DND-41 (cell line): ENCODE measurements around the gene FCRL6.

Source experiments
- ATAC-seq: fragments of 200-7000 bp; cut with Tn5 transposase; 3 replicates; pipeline ENCODE4 v1.9.1; 2021; ENCODE audit warnings: low read depth; ENCODE audit not compliant: insufficient read depth
- DNase-seq: peaks from one replicate; pipeline ENCODE4 v3.0.0-alpha.2; 2020
- H2AFZ ChIP-seq: 2 replicates; pipeline ENCODE4 v1.6.0; 2012; ENCODE audit warnings: low read depth, low read length
- H3K27ac ChIP-seq: 2 replicates; pipeline ENCODE4 v1.5.1; 2012; ENCODE audit warnings: low read length, inconsistent platforms
- H3K27me3 ChIP-seq: fragments of 200-600 bp; sonication (generic); 2 replicates; pipeline ENCODE4 v1.6.0; 2012; ENCODE audit warnings: low read length, mild to moderate bottlenecking, inconsistent platforms; ENCODE audit not compliant: insufficient read depth, poor library complexity
- H3K36me3 ChIP-seq: 2 replicates; pipeline ENCODE4 v1.5.1; 2012; ENCODE audit warnings: low read length, inconsistent platforms; ENCODE audit not compliant: insufficient read depth
- H3K4me1 ChIP-seq: 2 replicates; pipeline ENCODE4 v1.5.1; 2012; ENCODE audit warnings: mild to moderate bottlenecking, low read length; ENCODE audit not compliant: insufficient read depth
- H3K4me2 ChIP-seq: 2 replicates; pipeline ENCODE4 v1.6.0; 2012; ENCODE audit warnings: mild to moderate bottlenecking, moderate library complexity, low read length, inconsistent platforms; ENCODE audit not compliant: insufficient read depth
- H3K4me3 ChIP-seq, 2 experiments: fragments of 200-600 bp in 1 of 2; shearing (Covaris generic) in 1 of 2; 2 replicates each; pipeline ENCODE4 v1.5.1; 2012 to 2016; ENCODE audit warnings: inconsistent platforms in 2 of 2, low read length in 2 of 2, mild to moderate bottlenecking in 2 of 2, low read depth in 1 of 2, moderate library complexity in 1 of 2
- H3K79me2 ChIP-seq: 2 replicates; pipeline ENCODE4 v1.6.0; 2012; ENCODE audit warnings: low read length, inconsistent platforms; ENCODE audit not compliant: insufficient read depth
- H3K9ac ChIP-seq: 2 replicates; pipeline ENCODE4 v1.6.0; 2012; ENCODE audit warnings: low read depth, mild to moderate bottlenecking, inconsistent platforms, low read length, moderate library complexity
- H3K9me3 ChIP-seq: 2 replicates; pipeline ENCODE4 v1.5.1; 2012; ENCODE audit warnings: low read length, moderate library complexity, mild to moderate bottlenecking, inconsistent platforms; ENCODE audit not compliant: insufficient read depth, severe bottlenecking
- H4K20me1 ChIP-seq: 2 replicates; pipeline ENCODE4 v1.6.0; 2012; ENCODE audit warnings: low read length; ENCODE audit not compliant: insufficient read depth
- CTCF ChIP-seq: IDR thresholded peaks from 2 replicates; pipeline ENCODE4 v1.5.1; 2012; ENCODE audit warnings: borderline replicate concordance, low read length, moderate library complexity, mild to moderate bottlenecking; ENCODE audit not compliant: poor library complexity, severe bottlenecking; ENCODE audit errors: extremely low read depth
- EZH2 ChIP-seq: IDR thresholded peaks from 3 replicates; pipeline ENCODE4 v1.6.1; 2012; ENCODE audit warnings: borderline replicate concordance, low read depth, mild to moderate bottlenecking, moderate library complexity, low read length, inconsistent platforms; ENCODE audit not compliant: severe bottlenecking

The FCRL6 gene

GRCh38 chr1:159830722-159831121 lies 28.6 kb downstream of the FCRL6 start:
- Histone ChIP-seq H3K9me3 (no peaks in the 10 kb centered on the region), H3K27ac (no peak overlapping the region), H3K27me3 (no peaks in the 10 kb centered on the region), H3K9ac (no peak overlapping the region), H3K4me2 (no peak overlapping the region), H2AFZ (no peak overlapping the region), H3K79me2 (no peaks in the 10 kb centered on the region), H3K4me1 (peaks cover 6% of the 10 kb centered on the region), H4K20me1 (no peaks in the 10 kb centered on the region), H3K36me3 (no peaks in the 10 kb centered on the region), H3K4me3 (no peak overlapping the region)
- DNase-seq (no peak), ATAC-seq (no peak)
- TF ChIP-seq CTCF: no peak
- TF ChIP-seq EZH2: no peak

GRCh38 chr1:159831412-159832141 lies 29.4 kb downstream of the FCRL6 start:
- no peaks in the 10 kb centered on the region for H3K27me3 ChIP-seq
- no peak overlapping the region for H3K4me3 ChIP-seq
- ATAC-seq: no peak
- H3K79me2 ChIP-seq: no peaks in the 10 kb centered on the region
- H3K36me3 ChIP-seq: no peaks in the 10 kb centered on the region
- H3K4me2 ChIP-seq: no peak overlapping the region
- no peak overlapping the region for H3K27ac ChIP-seq
- DNase-seq: no peak
- H3K4me1 ChIP-seq: no peaks in the 10 kb centered on the region
- H3K9me3 ChIP-seq: no peaks in the 10 kb centered on the region
- TF ChIP-seq EZH2 (no peak), CTCF (no peak)
- H3K9ac ChIP-seq: no peak overlapping the region
- H4K20me1 ChIP-seq: no peaks in the 10 kb centered on the region
- no peak overlapping the region for H2AFZ ChIP-seq

GRCh38 chr1:159832309-159832708 lies 30.1 kb downstream of the FCRL6 start:
- ATAC-seq (no peak), DNase-seq (no peak)
- Histone ChIP-seq H3K4me3 (no peak overlapping the region), H3K4me1 (no peaks in the 10 kb centered on the region), H3K36me3 (no peaks in the 10 kb centered on the region), H3K9ac (no peak overlapping the region), H2AFZ (no peak overlapping the region), H3K27me3 (no peaks in the 10 kb centered on the region), H3K79me2 (no peaks in the 10 kb centered on the region), H4K20me1 (no peaks in the 10 kb centered on the region), H3K27ac (no peak overlapping the region), H3K4me2 (no peak overlapping the region), H3K9me3 (no peaks in the 10 kb centered on the region)
- TF ChIP-seq CTCF: no peak
- TF ChIP-seq EZH2: no peak
